SH-SY5Y (cell line): ENCODE measurements around the gene CD80.

ENCODE experiments used
- GATA2 ChIP-seq: IDR thresholded peaks from 2 replicates; pipeline ENCODE4 v1.6.1; 2011; ENCODE audit warnings: mild to moderate bottlenecking, low read depth, low read length
- GATA3 ChIP-seq: IDR thresholded peaks from 2 replicates; pipeline ENCODE4 v1.6.1; 2011; ENCODE audit warnings: low read depth, mild to moderate bottlenecking, low read length, moderate library complexity

DNA sequence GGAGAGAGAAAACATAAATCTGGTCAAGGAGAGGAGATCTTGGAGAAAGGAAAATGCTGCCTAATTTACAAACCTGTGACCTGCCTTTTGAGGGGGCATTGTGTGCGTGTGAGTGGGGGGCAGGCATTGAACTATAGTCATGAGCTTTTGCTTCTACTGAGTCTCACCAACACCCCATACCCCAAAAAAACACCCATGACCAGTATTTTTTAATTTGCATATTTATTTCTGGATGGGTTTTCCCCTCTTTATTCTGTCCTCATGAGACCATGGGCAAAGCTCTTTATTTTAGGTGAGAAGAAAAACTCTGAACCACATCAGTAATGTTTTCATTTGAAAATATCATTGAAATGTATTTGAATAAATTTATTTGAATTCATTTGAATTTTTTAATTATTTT is 20.6 kb downstream of the CD80 start:
- TF ChIP-seq GATA3 (no peak), GATA2 (no peak)
